H9 (cell line): ENCODE measurements around the gene IMPDH2. TPM values are rescaled to one million over a fixed set of nuclear protein-coding genes. Genes with fewer than 3 reads are reported as not detected.

Experiments
- DNase-seq: peaks from one replicate; pipeline ENCODE4 v3.0.0-alpha.2; 2017
- H2AFZ ChIP-seq: one replicate; pipeline ENCODE4 v1.6.1; 2013; ENCODE audit warnings: mild to moderate bottlenecking, low read length, control low read depth, moderate library complexity
- H2AK5ac ChIP-seq: 2 replicates; pipeline ENCODE4 v1.6.1; 2013; ENCODE audit warnings: low read length, control low read depth, mixed read lengths; ENCODE audit not compliant: insufficient read length
- H2BK120ac ChIP-seq: one replicate; pipeline ENCODE4 v1.6.1; 2013; ENCODE audit warnings: low read depth, mild to moderate bottlenecking, low read length, control low read depth, inconsistent platforms; ENCODE audit not compliant: poor library complexity, severe bottlenecking
- H2BK12ac ChIP-seq: 2 replicates; pipeline ENCODE4 v1.6.1; 2013; ENCODE audit warnings: low read length, control low read depth, mixed read lengths, low read depth; ENCODE audit not compliant: insufficient read length
- H2BK15ac ChIP-seq: 2 replicates; pipeline ENCODE4 v1.6.1; 2013; ENCODE audit warnings: low read depth, low read length, control low read depth
- H2BK20ac ChIP-seq: one replicate; pipeline ENCODE4 v1.6.1; 2013; ENCODE audit warnings: low read depth, mild to moderate bottlenecking, low read length, control low read depth, inconsistent platforms; ENCODE audit not compliant: poor library complexity, severe bottlenecking
- H2BK5ac ChIP-seq: 2 replicates; pipeline ENCODE4 v1.6.1; 2013; ENCODE audit warnings: low read length, control low read depth, mixed read lengths; ENCODE audit not compliant: insufficient read length
- H3K14ac ChIP-seq: 2 replicates; pipeline ENCODE4 v1.6.1; 2013; ENCODE audit warnings: low read length, control low read depth; ENCODE audit not compliant: insufficient read depth
- H3K18ac ChIP-seq: 2 replicates; pipeline ENCODE4 v1.6.1; 2013; ENCODE audit warnings: low read depth, mild to moderate bottlenecking, mixed read lengths, low read length, control low read depth; ENCODE audit not compliant: insufficient read length
- H3K23ac ChIP-seq: 2 replicates; pipeline ENCODE4 v1.6.1; 2013; ENCODE audit warnings: low read length, control low read depth, mixed read lengths, low read depth; ENCODE audit not compliant: insufficient read length
- H3K23me2 ChIP-seq: 2 replicates; pipeline ENCODE4 v1.6.1; 2013; ENCODE audit warnings: low read depth, mild to moderate bottlenecking, mixed read lengths, low read length, control low read depth; ENCODE audit not compliant: insufficient read length, poor library complexity, severe bottlenecking
- H3K27ac ChIP-seq: 2 replicates; pipeline ENCODE4 v1.5.1; 2013; ENCODE audit warnings: low read length, control low read depth, mixed read lengths, low read depth; ENCODE audit not compliant: insufficient read length
- H3K27me3 ChIP-seq: 2 replicates; pipeline ENCODE4 v1.6.1; 2013; ENCODE audit warnings: low read length, control low read depth, inconsistent platforms; ENCODE audit not compliant: insufficient read depth
- H3K4ac ChIP-seq: 2 replicates; pipeline ENCODE4 v1.6.1; 2013; ENCODE audit warnings: low read depth, mild to moderate bottlenecking, control low read depth, inconsistent platforms, low read length, moderate library complexity
- H3K4me1 ChIP-seq: 2 replicates; pipeline ENCODE4 v1.6.1; 2013; ENCODE audit warnings: low read length, control low read depth, inconsistent platforms; ENCODE audit not compliant: insufficient read depth
- H3K4me2 ChIP-seq: 2 replicates; pipeline ENCODE4 v1.6.1; 2013; ENCODE audit warnings: low read length, control low read depth, mixed read lengths; ENCODE audit not compliant: insufficient read length, insufficient read depth
- H3K56ac ChIP-seq: 2 replicates; pipeline ENCODE4 v1.6.1; 2013; ENCODE audit warnings: low read depth, mild to moderate bottlenecking, mixed read lengths, low read length, control low read depth; ENCODE audit not compliant: insufficient read length
- H3K79me1 ChIP-seq: 2 replicates; pipeline ENCODE4 v1.6.1; 2013; ENCODE audit warnings: low read depth, mild to moderate bottlenecking, moderate library complexity, low read length, control low read depth, inconsistent platforms; ENCODE audit not compliant: insufficient read depth, poor library complexity, severe bottlenecking
- H3K79me2 ChIP-seq: 2 replicates; pipeline ENCODE4 v1.6.1; 2013; ENCODE audit warnings: low read length, control low read depth, inconsistent platforms; ENCODE audit not compliant: insufficient read depth
- H3K9ac ChIP-seq: 2 replicates; pipeline ENCODE4 v1.6.1; 2013; ENCODE audit warnings: low read length, control low read depth, mixed read lengths; ENCODE audit not compliant: insufficient read length; ENCODE audit errors: extremely low read depth
- H3K9me3 ChIP-seq: one replicate; pipeline ENCODE4 v1.6.1; 2013; ENCODE audit warnings: low read depth, low read length, inconsistent platforms; ENCODE audit not compliant: control insufficient read depth
- H3T11ph ChIP-seq: one replicate; pipeline ENCODE4 v1.6.1; 2013; ENCODE audit warnings: mild to moderate bottlenecking, low read length, control low read depth, inconsistent platforms
- H4K20me1 ChIP-seq: one replicate; pipeline ENCODE4 v1.6.1; 2013; ENCODE audit not compliant: control insufficient read depth, insufficient read length, insufficient read depth
- H4K5ac ChIP-seq: 2 replicates; pipeline ENCODE4 v1.6.1; 2013; ENCODE audit warnings: low read depth, mild to moderate bottlenecking, mixed read lengths, low read length, control low read depth; ENCODE audit not compliant: insufficient read length
- H4K8ac ChIP-seq: replicated peaks from 2 replicates; pipeline ENCODE4 v1.6.1; 2013; ENCODE audit warnings: low read length, control low read depth, mixed read lengths, low read depth; ENCODE audit not compliant: insufficient read length
- H4K91ac ChIP-seq: 2 replicates; pipeline ENCODE4 v1.6.1; 2013; ENCODE audit warnings: low read depth, mild to moderate bottlenecking, moderate library complexity, mixed read lengths, low read length, control low read depth; ENCODE audit not compliant: insufficient read length
- H3K27ac Mint-ChIP-seq, 3 experiments: 2 replicates in 2 of 3; 3 replicates in 1 of 3; pipeline ENCODE4 v1.8.0; 2020 to 2021; ENCODE audit warnings: mixed read lengths in 3 of 3, mild to moderate bottlenecking in 1 of 3, moderate library complexity in 1 of 3
- H3K27me3 Mint-ChIP-seq: 2 replicates; pipeline ENCODE4 v1.8.0; 2021; ENCODE audit warnings: low read depth, mild to moderate bottlenecking, moderate library complexity, mixed read lengths
- H3K36me3 Mint-ChIP-seq, 3 experiments: 2 replicates in 2 of 3; 3 replicates in 1 of 3; pipeline ENCODE4 v1.8.0; 2020 to 2021; ENCODE audit warnings: low read depth in 3 of 3, mixed read lengths in 3 of 3; ENCODE audit not compliant: insufficient read depth in 1 of 3
- H3K4me1 Mint-ChIP-seq, 2 experiments: 2 replicates each; pipeline ENCODE4 v1.8.0; 2020; ENCODE audit warnings: mixed read lengths in 2 of 2
- H3K4me3 Mint-ChIP-seq, 2 experiments: 2 replicates in 1 of 2; 3 replicates in 1 of 2; pipeline ENCODE4 v1.8.0; 2020 to 2021; ENCODE audit warnings: mild to moderate bottlenecking in 2 of 2, mixed read lengths in 2 of 2, moderate library complexity in 1 of 2
- H3K9me3 Mint-ChIP-seq, 2 experiments: 2 replicates in 1 of 2; 3 replicates in 1 of 2; pipeline ENCODE4 v1.8.0; 2020; ENCODE audit warnings: mild to moderate bottlenecking in 2 of 2, mixed read lengths in 2 of 2, moderate library complexity in 1 of 2
- WGBS: extraction: QIAGEN DNeasy Blood & Tissue Kit; methylation state at CpG from one replicate; pipeline ENCODE4 v1.1.7; 2013; ENCODE audit warnings: missing lambda C conversion rate, low lambda C conversion rate, mixed read lengths; ENCODE audit not compliant: insufficient read length; ENCODE audit errors: extremely low coverage; 5-methylcytosine and 5-hydroxymethylcytosine counted together
- total RNA-seq: library from RNA; stranded (reverse); gene quantifications from 2 replicates; pipeline ENCODE4 v1.2.1, GENCODE V29; 2021
- TF ChIP-seq, protein P1 (sequence below): fragments of 200-600 bp; sonication (generic); conservative IDR thresholded peaks from 3 replicates; pipeline ENCODE4 v1.8.0; 2021; ENCODE audit warnings: antibody characterized with exemption, mild to moderate bottlenecking

Gene IMPDH2
- total RNA-seq, 1 experiment from 2014 or later = 408 TPM

DNA sequence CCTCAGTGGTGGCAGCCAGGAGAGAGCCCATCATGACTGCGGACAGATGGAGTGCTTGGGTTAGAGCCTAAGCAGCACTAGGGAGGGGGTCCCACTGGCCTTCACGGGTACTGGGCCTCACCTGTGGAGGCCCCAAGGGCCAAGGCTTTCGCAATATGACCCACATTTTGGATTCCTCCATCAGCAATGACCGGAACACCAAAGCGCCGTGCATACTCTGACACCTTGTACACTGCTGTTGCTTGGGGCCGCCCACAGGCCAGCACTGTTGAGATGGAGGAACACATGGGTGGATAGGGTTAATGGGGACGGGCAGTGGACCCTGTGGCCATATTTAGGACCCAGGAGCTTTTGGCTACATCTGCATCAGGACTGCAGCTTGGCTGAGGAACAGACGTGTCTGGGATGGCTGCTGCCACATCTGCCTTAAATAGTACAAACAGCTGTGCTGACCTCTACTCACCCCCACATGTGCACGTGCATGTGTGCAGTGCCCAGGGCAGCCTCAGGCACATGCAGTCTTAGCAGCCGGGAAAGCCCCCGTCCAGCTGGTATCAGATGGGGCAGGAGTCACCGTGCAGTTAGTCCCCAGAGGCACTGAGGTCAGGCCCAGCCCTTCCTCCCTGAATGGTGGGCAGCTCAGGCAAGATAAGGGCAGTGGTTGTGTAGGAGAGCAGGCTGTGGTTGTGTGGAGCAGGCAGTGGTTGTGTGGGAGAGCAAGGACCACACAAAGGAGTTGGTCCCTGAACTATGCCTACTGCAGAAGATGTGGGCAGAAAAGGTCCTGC lies 4.0 kb downstream of the IMPDH2 start:
- Histone ChIP-seq H3K23ac (no peak overlapping the region), H2BK20ac (no peak overlapping the region), H4K91ac (no peak overlapping the region), H3K27me3 (no peaks in the 10 kb centered on the region), H3K14ac (no peak overlapping the region), H2BK15ac (no peak overlapping the region), H3K23me2 (peaks cover 17% of the 10 kb centered on the region), H2BK120ac (no peak overlapping the region), H2AK5ac (no peak overlapping the region), H3K9ac (no peak overlapping the region), H3K79me1 (no peaks in the 10 kb centered on the region), H3K27ac (no peak overlapping the region), H2AFZ (no peak overlapping the region), H3K4me1 (no peaks in the 10 kb centered on the region), H2BK5ac (no peak overlapping the region), H3K79me2 (no peaks in the 10 kb centered on the region), H3K9me3 (no peaks in the 10 kb centered on the region), H3K4me2 (no peak overlapping the region), H3T11ph (no peak overlapping the region), H3K18ac (no peak overlapping the region), H3K4ac (no peak overlapping the region), H3K56ac (no peak overlapping the region), H4K5ac (no peak overlapping the region), H2BK12ac (no peak overlapping the region), H4K8ac (no peak overlapping the region), H4K20me1 (peaks cover 7% of the 10 kb centered on the region)
- no peak overlapping the region for H3K4me3 Mint-ChIP-seq
- no peak for DNase-seq
- TF ChIP-seq, protein P1, sequence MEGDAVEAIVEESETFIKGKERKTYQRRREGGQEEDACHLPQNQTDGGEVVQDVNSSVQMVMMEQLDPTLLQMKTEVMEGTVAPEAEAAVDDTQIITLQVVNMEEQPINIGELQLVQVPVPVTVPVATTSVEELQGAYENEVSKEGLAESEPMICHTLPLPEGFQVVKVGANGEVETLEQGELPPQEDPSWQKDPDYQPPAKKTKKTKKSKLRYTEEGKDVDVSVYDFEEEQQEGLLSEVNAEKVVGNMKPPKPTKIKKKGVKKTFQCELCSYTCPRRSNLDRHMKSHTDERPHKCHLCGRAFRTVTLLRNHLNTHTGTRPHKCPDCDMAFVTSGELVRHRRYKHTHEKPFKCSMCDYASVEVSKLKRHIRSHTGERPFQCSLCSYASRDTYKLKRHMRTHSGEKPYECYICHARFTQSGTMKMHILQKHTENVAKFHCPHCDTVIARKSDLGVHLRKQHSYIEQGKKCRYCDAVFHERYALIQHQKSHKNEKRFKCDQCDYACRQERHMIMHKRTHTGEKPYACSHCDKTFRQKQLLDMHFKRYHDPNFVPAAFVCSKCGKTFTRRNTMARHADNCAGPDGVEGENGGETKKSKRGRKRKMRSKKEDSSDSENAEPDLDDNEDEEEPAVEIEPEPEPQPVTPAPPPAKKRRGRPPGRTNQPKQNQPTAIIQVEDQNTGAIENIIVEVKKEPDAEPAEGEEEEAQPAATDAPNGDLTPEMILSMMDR = no peak
- peak overlapping the region in 1 of 3 experiments; percentile 74; a peak in 2 of 7 replicates for H3K27ac Mint-ChIP-seq
- H3K36me3 Mint-ChIP-seq = peaks cover 56 to 72% (median 62%) of the 10 kb centered on the region in 3 experiments
- no peaks in the 10 kb centered on the region; the same call in none of the 2 replicates for H3K27me3 Mint-ChIP-seq
- no CpG with 5 or more reads among the region's 13 CpGs for WGBS
- peaks cover 22 to 33% of the 10 kb centered on the region in 2 experiments for H3K4me1 Mint-ChIP-seq
- no peaks in the 10 kb centered on the region for H3K9me3 Mint-ChIP-seq
